Liver (tissue), 3 donors: ENCODE data around the gene KRTAP4-11.

Source experiments
- ATF3 ChIP-seq: IDR thresholded peaks from 2 replicates; pipeline ENCODE4 v1.6.1; 2016; ENCODE audit warnings: antibody characterized with exemption
- GABPA ChIP-seq, 2 donors: IDR thresholded peaks in 1 of 2; conservative IDR thresholded peaks in 1 of 2; 2 replicates each; pipeline ENCODE4 v1.6.1; 2016; ENCODE audit warnings: antibody characterized with exemption in 2 of 2, mild to moderate bottlenecking in 1 of 2, moderate library complexity in 1 of 2
- HNF4G ChIP-seq: IDR thresholded peaks from 2 replicates; pipeline ENCODE4 v1.6.1; 2016; ENCODE audit warnings: antibody characterized with exemption
- JUND ChIP-seq, 2 donors: IDR thresholded peaks; 2 replicates each; pipeline ENCODE4 v1.6.1; 2016; ENCODE audit warnings: antibody characterized with exemption in 2 of 2
- RAD21 ChIP-seq, 2 donors: IDR thresholded peaks; 2 replicates each; pipeline ENCODE4 v1.6.1; 2016; ENCODE audit warnings: antibody characterized with exemption in 2 of 2, mild to moderate bottlenecking in 2 of 2
- REST ChIP-seq: IDR thresholded peaks from 2 replicates; pipeline ENCODE4 v1.6.1; 2016; ENCODE audit warnings: antibody characterized with exemption, mild to moderate bottlenecking
- TAF1 ChIP-seq: conservative IDR thresholded peaks from 2 replicates; pipeline ENCODE4 v1.6.1; 2016; ENCODE audit warnings: antibody characterized with exemption, mild to moderate bottlenecking
- YY1 ChIP-seq: IDR thresholded peaks from 2 replicates; pipeline ENCODE4 v1.6.1; 2016; ENCODE audit warnings: antibody characterized with exemption, mild to moderate bottlenecking
- TF ChIP-seq, protein P1 (sequence below): fragments of 150-350 bp; IDR thresholded peaks from 2 replicates; pipeline ENCODE4 v1.5.1; 2017; ENCODE audit warnings: improper control_type of control experiment, low read depth, low read length; ENCODE audit not compliant: missing input control
- TF ChIP-seq, protein P2 (sequence below): IDR thresholded peaks from 2 replicates; pipeline ENCODE4 v1.6.1; 2016; ENCODE audit warnings: antibody characterized with exemption
- donor health status: healthy.
- donor health status: healthy.

DNA sequence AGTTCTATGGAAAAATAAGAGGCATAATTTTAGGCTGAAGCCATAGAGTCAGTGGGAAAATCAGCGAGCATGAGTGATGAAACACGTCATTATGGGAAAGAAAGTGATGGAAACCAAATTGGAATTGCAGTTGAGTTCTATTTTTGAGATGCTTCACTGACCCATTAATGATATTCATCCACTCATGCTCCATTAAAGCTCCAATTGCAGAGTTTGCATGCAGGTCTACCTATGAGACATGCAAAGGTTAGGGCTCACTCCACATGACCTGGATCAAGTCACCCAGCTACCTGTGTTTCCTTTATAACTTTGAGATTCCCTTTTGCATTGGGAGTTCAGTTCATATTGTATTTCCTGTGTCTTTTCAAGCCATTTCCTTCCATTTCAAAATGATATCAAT lies 44.5 kb downstream of the KRTAP4-11 start:
- TF ChIP-seq ATF3 = no peak
- TF ChIP-seq, protein P1, sequence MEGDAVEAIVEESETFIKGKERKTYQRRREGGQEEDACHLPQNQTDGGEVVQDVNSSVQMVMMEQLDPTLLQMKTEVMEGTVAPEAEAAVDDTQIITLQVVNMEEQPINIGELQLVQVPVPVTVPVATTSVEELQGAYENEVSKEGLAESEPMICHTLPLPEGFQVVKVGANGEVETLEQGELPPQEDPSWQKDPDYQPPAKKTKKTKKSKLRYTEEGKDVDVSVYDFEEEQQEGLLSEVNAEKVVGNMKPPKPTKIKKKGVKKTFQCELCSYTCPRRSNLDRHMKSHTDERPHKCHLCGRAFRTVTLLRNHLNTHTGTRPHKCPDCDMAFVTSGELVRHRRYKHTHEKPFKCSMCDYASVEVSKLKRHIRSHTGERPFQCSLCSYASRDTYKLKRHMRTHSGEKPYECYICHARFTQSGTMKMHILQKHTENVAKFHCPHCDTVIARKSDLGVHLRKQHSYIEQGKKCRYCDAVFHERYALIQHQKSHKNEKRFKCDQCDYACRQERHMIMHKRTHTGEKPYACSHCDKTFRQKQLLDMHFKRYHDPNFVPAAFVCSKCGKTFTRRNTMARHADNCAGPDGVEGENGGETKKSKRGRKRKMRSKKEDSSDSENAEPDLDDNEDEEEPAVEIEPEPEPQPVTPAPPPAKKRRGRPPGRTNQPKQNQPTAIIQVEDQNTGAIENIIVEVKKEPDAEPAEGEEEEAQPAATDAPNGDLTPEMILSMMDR = no peak
- no peak for TF ChIP-seq YY1
- TF ChIP-seq TAF1 = no peak
- no peak for TF ChIP-seq GABPA (IDR thresholded peaks at IDR 0.05 in 1 of 2, conservative IDR thresholded peaks at IDR 0.05 in 1 of 2)
- no peak for TF ChIP-seq REST
- no peak for TF ChIP-seq JUND (IDR thresholded peaks at IDR 0.05)
- no peak for TF ChIP-seq HNF4G
- TF ChIP-seq RAD21 (IDR thresholded peaks at IDR 0.05) = no peak
- TF ChIP-seq, protein P2, sequence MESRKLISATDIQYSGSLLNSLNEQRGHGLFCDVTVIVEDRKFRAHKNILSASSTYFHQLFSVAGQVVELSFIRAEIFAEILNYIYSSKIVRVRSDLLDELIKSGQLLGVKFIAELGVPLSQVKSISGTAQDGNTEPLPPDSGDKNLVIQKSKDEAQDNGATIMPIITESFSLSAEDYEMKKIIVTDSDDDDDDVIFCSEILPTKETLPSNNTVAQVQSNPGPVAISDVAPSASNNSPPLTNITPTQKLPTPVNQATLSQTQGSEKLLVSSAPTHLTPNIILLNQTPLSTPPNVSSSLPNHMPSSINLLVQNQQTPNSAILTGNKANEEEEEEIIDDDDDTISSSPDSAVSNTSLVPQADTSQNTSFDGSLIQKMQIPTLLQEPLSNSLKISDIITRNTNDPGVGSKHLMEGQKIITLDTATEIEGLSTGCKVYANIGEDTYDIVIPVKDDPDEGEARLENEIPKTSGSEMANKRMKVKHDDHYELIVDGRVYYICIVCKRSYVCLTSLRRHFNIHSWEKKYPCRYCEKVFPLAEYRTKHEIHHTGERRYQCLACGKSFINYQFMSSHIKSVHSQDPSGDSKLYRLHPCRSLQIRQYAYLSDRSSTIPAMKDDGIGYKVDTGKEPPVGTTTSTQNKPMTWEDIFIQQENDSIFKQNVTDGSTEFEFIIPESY = no peak
